Measurements from ENCODE around the gene XPR1. TPM values are rescaled to one million over a fixed set of nuclear protein-coding genes. Genes with fewer than 3 reads are reported as not detected.

Gene XPR1
- total RNA-seq, 2 experiments from 2014 or later, result 17.6 to 21.9 TPM

DNA sequence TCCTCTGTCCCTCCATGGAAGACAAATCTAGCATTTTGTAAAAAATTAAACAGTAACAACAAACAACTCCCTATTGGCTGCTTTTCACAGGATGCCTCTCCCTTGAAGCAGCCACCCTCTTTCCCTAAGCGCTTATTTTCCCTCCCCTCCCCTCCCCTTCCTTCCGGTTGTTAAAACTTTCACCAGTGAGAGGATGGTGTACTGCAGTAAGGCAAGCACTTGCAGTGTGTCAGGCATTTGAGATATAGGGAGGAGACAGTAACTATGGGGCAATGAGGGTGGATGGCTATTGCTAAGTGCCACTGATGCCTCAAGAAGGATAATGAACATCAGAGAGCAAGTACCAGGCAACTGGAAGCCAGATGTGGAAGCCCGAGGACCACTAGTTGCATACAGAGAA, 261.8 kb downstream of the XPR1 start:
- Mint-ChIP-seq H3K4me3 (no peak overlapping the region), H3K36me3 (no peaks in the 10 kb centered on the region), H3K27ac (no peak overlapping the region), H3K9me3 (ENCODE audit: low read depth) (no peaks in the 10 kb centered on the region), H3K4me1 (peaks cover 2% of the 10 kb centered on the region), H3K27me3 (no peaks in the 10 kb centered on the region)
- no peak for ATAC-seq
- no peak for DNase-seq
- CTCF ChIA-PET, result no interaction called here

DNA sequence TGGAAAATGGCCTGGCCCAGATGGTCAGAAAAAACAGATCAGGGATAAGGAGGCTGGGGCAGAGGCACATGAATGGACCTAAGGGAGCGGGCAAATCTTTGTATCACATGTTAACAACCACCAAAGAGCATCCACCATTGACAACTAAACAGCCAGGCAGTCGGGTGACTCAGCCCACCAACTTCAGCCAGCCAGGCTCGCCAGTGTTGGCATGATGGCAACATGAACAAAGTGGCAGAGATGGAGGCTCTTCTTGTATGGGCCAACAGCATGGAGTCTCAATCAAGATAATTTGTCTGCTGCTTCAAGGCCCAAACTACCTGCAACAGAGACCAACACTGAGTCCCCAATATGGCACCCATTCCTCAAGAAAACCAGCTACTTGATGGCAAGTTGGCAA, 264.3 kb downstream of the XPR1 start:
- H3K4me3 Mint-ChIP-seq, result no peak overlapping the region
- no peaks in the 10 kb centered on the region for H3K27me3 Mint-ChIP-seq
- peaks cover 2% of the 10 kb centered on the region for H3K4me1 Mint-ChIP-seq
- CTCF ChIA-PET, result no interaction called here
- no peak for ATAC-seq
- H3K36me3 Mint-ChIP-seq, result no peaks in the 10 kb centered on the region
- no peak overlapping the region for H3K27ac Mint-ChIP-seq
- no peaks in the 10 kb centered on the region for H3K9me3 Mint-ChIP-seq (ENCODE audit: low read depth)
- no peak for DNase-seq

DNA sequence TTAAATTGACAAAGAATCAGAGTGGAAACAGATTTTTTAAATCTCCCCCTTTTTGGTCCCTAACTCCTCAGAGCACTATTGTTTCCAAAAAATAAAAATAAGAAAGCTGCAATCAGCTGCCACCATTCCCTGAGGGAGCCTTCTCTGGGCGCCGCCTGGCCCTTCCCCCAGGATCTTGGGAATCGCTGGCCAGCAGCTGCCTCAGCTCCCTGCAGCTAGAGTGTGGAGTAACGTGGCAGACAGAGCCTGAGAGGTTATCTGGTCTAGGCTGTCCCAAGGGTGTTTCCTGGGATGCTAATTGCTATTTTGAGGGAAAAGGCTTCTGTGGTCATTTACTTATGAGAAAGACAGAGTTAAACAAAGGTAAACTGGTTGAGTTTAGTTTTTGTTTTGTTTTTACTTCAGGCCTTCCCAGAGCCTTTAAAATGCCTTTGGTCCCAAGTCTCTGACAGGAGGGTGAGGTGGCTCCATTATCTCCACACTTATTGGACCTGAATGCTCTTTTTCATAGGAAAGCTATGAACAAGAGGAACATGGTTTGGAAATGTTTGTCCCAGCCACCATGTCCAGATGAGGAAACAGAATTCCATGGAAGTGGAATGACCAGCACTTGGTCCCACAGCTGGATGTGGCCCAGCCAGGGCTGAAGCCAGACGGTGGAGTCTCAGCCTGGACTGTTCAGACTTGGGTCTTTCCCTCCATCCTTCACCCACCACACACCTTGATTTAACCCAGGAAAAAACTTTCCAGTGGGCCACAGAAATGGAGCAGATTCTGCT, 266.8 kb downstream of the XPR1 start:
- CTCF ChIA-PET, result interaction anchor here (1.1 kb wide), 1 partner anchor 16 kb away, joined by 3 read pairs; no protein-coding TSS in a partner anchor
- Mint-ChIP-seq H3K36me3 (no peaks in the 10 kb centered on the region), H3K27ac (no peak overlapping the region), H3K4me1 (peaks cover 2% of the 10 kb centered on the region), H3K4me3 (no peak overlapping the region), H3K9me3 (ENCODE audit: low read depth) (no peaks in the 10 kb centered on the region), H3K27me3 (no peaks in the 10 kb centered on the region)
- DNase-seq, result no peak
- ATAC-seq, result no peak

GRCh38 chr1:180899262-180899661, 267.4 kb downstream of the XPR1 start:
- H3K27me3 Mint-ChIP-seq, result no peaks in the 10 kb centered on the region
- no peak overlapping the region for H3K27ac Mint-ChIP-seq
- CTCF ChIA-PET, result no interaction called here
- ATAC-seq (no peak), DNase-seq (no peak)
- no peaks in the 10 kb centered on the region for H3K4me1 Mint-ChIP-seq
- H3K9me3 Mint-ChIP-seq (ENCODE audit: low read depth), result peaks cover 3% of the 10 kb centered on the region
- no peak overlapping the region for H3K4me3 Mint-ChIP-seq
- H3K36me3 Mint-ChIP-seq, result peaks cover 2% of the 10 kb centered on the region

DNA sequence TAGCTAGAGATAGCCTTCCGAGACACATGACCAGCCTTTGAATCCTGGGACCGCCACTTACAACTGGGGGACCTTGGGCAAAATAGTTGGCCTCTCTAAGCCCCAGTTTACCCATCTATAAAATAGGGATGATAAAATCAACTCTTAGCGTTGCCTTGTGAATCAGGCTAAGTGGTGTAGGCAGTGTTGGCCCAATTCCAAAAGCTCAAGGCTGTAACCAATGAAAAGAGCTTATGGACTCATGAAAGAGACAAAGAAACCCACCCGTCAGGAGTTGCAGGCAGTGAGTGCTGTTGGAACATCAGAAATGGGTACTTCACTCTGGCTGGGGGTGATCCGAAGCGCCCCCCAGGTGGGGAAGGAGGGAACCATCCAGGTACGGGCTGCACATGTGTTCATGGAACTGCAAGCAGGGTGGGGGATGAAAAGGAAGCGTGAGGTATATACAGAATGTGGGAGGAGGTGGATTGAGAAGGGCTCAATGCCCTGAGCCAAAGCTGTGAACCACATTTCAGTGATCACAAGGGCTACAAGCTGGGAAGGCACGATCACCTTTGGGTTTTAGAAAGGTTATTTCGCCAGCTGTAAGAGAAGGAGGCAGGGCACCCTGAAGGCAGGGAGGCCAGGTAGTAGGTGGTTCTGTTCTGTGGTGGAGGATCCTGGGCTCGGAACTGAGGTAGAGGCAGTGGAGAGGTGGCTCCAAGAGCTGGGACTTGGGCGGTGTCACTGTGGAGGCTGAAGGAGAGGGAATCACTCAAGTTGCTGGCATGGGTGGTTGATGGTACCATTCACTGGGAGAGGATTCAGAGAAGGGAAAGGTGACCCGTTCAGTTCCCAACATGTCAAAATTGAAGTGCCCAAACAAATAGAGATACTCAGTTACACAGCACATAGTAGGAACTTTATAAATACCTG, 269.5 kb downstream of the XPR1 start:
- DNase-seq (no peak), ATAC-seq (no peak)
- Mint-ChIP-seq H3K4me1 (no peaks in the 10 kb centered on the region), H3K36me3 (peaks cover 2% of the 10 kb centered on the region), H3K27me3 (peaks cover 2% of the 10 kb centered on the region), H3K9me3 (ENCODE audit: low read depth) (peaks cover 6% of the 10 kb centered on the region), H3K4me3 (no peak overlapping the region), H3K27ac (no peak overlapping the region)
- CTCF ChIA-PET, result interaction anchor here (0.9 to 1.6 kb wide), 2 partner anchors 19 to 38 kb away, joined by 3 to 4 read pairs; no protein-coding TSS in a partner anchor

- H3K36me3 Mint-ChIP-seq, result peaks cover 2% of the 10 kb centered on the region
- H3K4me1 Mint-ChIP-seq, result no peaks in the 10 kb centered on the region
- DNase-seq (no peak), ATAC-seq (no peak)
- H3K27me3 Mint-ChIP-seq, result peaks cover 2% of the 10 kb centered on the region
- H3K27ac Mint-ChIP-seq, result no peak overlapping the region
- H3K9me3 Mint-ChIP-seq (ENCODE audit: low read depth), result peaks cover 6% of the 10 kb centered on the region
- no peak overlapping the region for H3K4me3 Mint-ChIP-seq
- CTCF ChIA-PET, result no interaction called here
Observed at GRCh38 chr1:180902541-180902940, 270.7 kb downstream of the XPR1 start.

DNA sequence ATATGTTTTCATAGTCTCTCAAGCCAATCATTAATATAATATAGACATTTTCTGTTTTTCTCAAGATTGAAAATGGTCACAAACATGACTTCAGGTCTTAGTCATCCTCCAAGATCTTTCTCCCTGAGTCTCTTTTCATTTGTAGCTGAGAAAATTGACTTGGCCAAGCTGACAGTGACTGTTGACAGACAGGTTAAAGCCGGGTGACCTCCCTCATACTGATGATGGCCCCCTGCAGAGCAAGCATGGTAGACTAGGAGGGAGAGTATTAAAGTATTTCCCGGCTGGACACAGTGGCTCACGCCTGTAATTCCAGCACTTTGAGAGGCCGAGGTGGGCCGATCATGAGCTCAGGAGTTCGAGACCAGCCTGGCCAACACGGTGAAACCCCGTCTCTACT, 274.1 kb downstream of the XPR1 start:
- Mint-ChIP-seq H3K27me3 (peaks cover 12% of the 10 kb centered on the region), H3K27ac (no peak overlapping the region), H3K4me1 (peaks cover 16% of the 10 kb centered on the region), H3K4me3 (no peak overlapping the region), H3K36me3 (peaks cover 2% of the 10 kb centered on the region), H3K9me3 (ENCODE audit: low read depth) (peaks cover 6% of the 10 kb centered on the region)
- CTCF ChIA-PET, result interaction anchor here (0.9 kb wide), 1 partner anchor 24 kb away, joined by 3 read pairs; no protein-coding TSS in a partner anchor
- ATAC-seq (no peak), DNase-seq (no peak)

DNA sequence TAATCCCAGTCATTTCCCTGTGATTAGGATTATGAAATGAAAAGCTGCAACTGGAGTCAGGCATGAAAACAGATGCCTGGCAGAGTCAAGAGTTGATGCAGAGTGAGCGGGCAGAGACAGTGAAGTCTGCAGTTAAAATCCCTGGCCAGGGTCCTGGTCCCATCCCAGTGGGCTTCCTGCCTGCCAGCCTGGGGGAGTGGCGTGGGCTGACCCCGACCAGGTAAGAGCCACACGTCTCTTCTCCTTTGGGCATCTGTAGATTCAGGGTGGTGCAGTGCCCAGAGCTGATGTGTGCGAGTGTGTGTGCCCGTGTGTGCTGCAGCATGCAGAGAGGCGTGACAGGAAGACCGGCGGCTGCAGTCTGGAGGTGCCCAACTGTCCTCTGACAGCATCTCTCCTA, 274.7 kb downstream of the XPR1 start:
- H3K4me1 Mint-ChIP-seq, result peaks cover 16% of the 10 kb centered on the region
- peaks cover 17% of the 10 kb centered on the region for H3K27me3 Mint-ChIP-seq

DNA sequence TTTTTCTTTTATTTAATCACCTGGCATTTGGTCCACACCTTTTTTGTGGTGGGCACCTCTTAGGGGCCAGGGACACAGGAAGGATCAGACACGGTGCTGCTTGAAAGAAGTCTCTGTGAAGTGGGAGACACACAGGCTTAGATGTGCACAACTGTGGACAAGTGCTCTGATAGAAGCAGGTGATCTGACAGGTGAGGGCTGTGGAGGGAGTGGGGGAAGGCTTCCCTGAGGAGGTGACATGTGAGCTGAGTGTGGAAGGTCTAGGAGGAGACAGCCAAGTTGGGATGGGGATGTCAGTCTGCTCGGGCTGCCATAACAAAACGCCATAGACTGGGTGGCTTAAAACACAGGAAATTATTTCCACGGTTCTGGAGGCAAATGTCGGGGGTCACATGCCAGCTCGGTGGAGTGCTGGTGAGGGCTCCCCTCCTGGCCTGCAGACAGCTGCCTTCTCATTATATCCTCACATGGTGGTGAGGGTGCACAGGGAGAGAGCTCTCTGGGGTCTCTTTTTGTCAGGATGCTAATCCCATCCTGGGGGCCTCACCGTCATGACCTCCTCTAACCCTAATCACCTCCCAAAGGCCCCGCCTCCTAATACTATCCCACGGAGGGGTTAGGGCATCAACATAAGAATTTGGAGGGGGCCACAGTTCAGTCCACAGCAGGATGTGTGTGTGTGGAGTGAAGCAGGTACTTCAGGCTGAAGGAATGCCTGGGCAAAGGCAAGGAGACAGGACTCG, 275.7 kb downstream of the XPR1 start:
- peaks cover 23% of the 10 kb centered on the region for H3K4me1 Mint-ChIP-seq
- no peak for DNase-seq
- H3K36me3 Mint-ChIP-seq, result peaks cover 2% of the 10 kb centered on the region
- peaks cover 6% of the 10 kb centered on the region for H3K9me3 Mint-ChIP-seq (ENCODE audit: low read depth)
- H3K4me3 Mint-ChIP-seq, result no peak overlapping the region
- H3K27ac Mint-ChIP-seq, result no peak overlapping the region
- H3K27me3 Mint-ChIP-seq, result peaks cover 26% of the 10 kb centered on the region
- CTCF ChIA-PET, result no interaction called here
- no peak for ATAC-seq

More for the DNA sequence above, 274.7 kb downstream of the XPR1 start:
- Mint-ChIP-seq H3K9me3 (ENCODE audit: low read depth) (peaks cover 6% of the 10 kb centered on the region), H3K36me3 (peaks cover 2% of the 10 kb centered on the region), H3K27ac (no peak overlapping the region), H3K4me3 (no peak overlapping the region)
- ATAC-seq, result no peak
- DNase-seq, result no peak
- CTCF ChIA-PET, result no interaction called here

DNA sequence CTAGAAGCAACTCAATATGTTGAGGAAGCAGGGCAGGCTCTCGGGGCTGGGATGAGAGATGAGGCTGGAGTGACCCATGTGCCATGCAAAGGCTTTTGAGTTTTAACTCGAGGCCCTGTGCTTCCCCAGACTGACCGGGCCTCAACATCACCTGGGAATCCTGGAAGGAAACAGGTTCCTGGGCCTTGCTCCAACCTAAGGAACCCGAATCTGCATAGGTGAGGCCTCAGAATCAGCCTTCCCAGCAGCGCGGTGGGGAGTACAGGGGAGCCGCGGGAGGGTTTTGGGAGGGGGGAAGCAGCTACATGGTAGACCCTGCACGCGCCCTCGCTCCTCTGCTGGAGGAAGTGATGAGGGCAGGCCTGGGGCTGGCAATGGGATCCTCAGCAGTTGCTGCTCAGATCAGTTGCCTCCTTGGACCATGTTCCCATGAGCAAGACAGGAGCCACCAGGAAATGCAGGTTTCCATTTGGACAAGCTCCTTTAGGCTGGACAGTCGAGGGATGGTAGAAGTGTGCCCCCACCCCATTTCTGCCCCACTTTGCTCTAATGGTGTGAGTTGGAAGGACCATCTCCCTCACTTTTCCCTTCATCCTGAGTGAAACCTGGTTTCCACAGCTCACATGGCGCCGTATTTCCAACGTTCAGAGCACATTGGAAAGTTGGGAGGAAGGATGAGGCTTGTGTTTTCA, 276.4 kb downstream of the XPR1 start:
- peaks cover 26% of the 10 kb centered on the region for H3K27me3 Mint-ChIP-seq
- H3K36me3 Mint-ChIP-seq, result peaks cover 2% of the 10 kb centered on the region

GRCh38 chr1:180909005-180909414, 277.2 kb downstream of the XPR1 start:
- peaks cover 25% of the 10 kb centered on the region for H3K4me1 Mint-ChIP-seq
- H3K4me3 Mint-ChIP-seq, result no peak overlapping the region
- H3K9me3 Mint-ChIP-seq (ENCODE audit: low read depth), result peaks cover 5% of the 10 kb centered on the region
- H3K27me3 Mint-ChIP-seq, result peaks cover 33% of the 10 kb centered on the region
- peak; percentile 63 for ATAC-seq
- no peak overlapping the region for H3K27ac Mint-ChIP-seq
- no peak for DNase-seq
- peaks cover 2% of the 10 kb centered on the region for H3K36me3 Mint-ChIP-seq
- CTCF ChIA-PET, result interaction anchor here (0.5 to 1.1 kb wide), 2 partner anchors 233 to 1276 kb away, joined by 3 to 5 read pairs; no protein-coding TSS in a partner anchor

More for the DNA sequence above, 276.4 kb downstream of the XPR1 start:
- ATAC-seq (no peak), DNase-seq (no peak)
- H3K4me3 Mint-ChIP-seq, result no peak overlapping the region
- peaks cover 6% of the 10 kb centered on the region for H3K9me3 Mint-ChIP-seq (ENCODE audit: low read depth)
- CTCF ChIA-PET, result interaction anchor here (1.1 kb wide), 1 partner anchor 234 kb away, joined by 3 read pairs; no protein-coding TSS in a partner anchor
- H3K27ac Mint-ChIP-seq, result no peak overlapping the region
- peaks cover 23% of the 10 kb centered on the region for H3K4me1 Mint-ChIP-seq

- Mint-ChIP-seq H3K9me3 (ENCODE audit: low read depth) (peaks cover under 1% of the 10 kb centered on the region), H3K27me3 (peaks cover 36% of the 10 kb centered on the region), H3K4me1 (peaks cover 25% of the 10 kb centered on the region), H3K4me3 (no peak overlapping the region), H3K36me3 (no peaks in the 10 kb centered on the region), H3K27ac (no peak overlapping the region)
- DNase-seq (no peak), ATAC-seq (no peak)
- CTCF ChIA-PET, result interaction anchor here (1.1 kb wide), 1 partner anchor 233 kb away, joined by 3 read pairs; no protein-coding TSS in a partner anchor
Observed at GRCh38 chr1:180909462-180909976, 277.7 kb downstream of the XPR1 start.
